Tibial nerve (tissue), 3 donors: ENCODE results near the gene PLAC8.

Experiments used
- POLR2A ChIP-seq, 2 donors: fragments of 450-650 bp; IDR thresholded peaks; one replicate each; pipeline ENCODE4 v1.6.1; 2017; ENCODE audit warnings: antibody characterized with exemption in 2 of 2, mild to moderate bottlenecking in 2 of 2, moderate library complexity in 2 of 2
- TF ChIP-seq, protein P1 (sequence below), 5 experiments: fragments of 200-600 bp in 3 of 5; fragments of 450-650 bp in 2 of 5; sonication (generic) in 3 of 5; IDR thresholded peaks; one replicate each; pipeline ENCODE4 v1.5.1; 2016 to 2019; ENCODE audit warnings: antibody characterized with exemption in 5 of 5, mild to moderate bottlenecking in 3 of 5, moderate library complexity in 2 of 5

DNA sequence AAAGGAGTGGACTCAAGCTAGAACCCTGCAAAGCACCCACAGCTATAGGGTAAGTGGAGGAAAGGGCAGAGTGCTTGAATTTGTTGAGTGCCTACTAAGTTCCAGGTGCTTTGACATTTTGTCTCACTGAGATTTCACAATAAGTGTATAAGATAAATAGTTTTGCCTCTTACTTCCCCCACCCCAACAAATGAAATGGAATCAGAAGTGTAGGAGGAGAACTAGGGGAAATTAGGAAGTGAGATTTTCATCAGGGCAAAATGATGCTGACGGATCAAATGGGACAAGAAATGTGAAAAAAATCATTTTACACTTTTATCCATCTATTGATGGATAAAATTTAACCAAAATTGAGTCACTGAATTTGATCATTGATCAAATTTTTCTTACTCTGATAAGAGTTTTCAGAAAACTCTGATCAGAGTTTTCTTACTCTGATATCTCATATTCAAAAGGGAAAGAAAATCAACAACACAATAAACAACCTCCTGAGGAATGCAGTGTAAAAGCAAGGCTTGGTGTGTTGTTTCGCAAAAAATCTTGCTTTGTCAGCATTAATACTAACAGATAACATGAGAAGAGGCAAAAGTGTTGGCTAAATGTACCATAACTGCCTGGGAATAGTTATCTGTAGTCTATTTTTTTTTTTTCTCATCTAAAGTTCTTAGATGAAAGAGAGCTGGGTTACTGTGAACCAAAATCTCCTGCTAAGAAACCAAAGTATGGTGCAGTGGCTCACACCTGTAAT lies 24.9 kb downstream of the PLAC8 start:
- no peak for TF ChIP-seq POLR2A (IDR thresholded peaks at IDR 0.05)
- TF ChIP-seq, protein P1, sequence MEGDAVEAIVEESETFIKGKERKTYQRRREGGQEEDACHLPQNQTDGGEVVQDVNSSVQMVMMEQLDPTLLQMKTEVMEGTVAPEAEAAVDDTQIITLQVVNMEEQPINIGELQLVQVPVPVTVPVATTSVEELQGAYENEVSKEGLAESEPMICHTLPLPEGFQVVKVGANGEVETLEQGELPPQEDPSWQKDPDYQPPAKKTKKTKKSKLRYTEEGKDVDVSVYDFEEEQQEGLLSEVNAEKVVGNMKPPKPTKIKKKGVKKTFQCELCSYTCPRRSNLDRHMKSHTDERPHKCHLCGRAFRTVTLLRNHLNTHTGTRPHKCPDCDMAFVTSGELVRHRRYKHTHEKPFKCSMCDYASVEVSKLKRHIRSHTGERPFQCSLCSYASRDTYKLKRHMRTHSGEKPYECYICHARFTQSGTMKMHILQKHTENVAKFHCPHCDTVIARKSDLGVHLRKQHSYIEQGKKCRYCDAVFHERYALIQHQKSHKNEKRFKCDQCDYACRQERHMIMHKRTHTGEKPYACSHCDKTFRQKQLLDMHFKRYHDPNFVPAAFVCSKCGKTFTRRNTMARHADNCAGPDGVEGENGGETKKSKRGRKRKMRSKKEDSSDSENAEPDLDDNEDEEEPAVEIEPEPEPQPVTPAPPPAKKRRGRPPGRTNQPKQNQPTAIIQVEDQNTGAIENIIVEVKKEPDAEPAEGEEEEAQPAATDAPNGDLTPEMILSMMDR (IDR thresholded peaks at IDR 0.05), result no peak
